Central memory CD4-positive, alpha-beta T cell (primary cell): ENCODE data around the gene MRPL44.
"Not testable (repeated sequence)": the region's sequence is repeated elsewhere in the genome, so short reads cannot be mapped to it uniquely, and the experiment has no call there.

Experiments used
- DNase-seq: peaks from one replicate; pipeline ENCODE4 v3.0.0; 2022

The MRPL44 gene

DNA sequence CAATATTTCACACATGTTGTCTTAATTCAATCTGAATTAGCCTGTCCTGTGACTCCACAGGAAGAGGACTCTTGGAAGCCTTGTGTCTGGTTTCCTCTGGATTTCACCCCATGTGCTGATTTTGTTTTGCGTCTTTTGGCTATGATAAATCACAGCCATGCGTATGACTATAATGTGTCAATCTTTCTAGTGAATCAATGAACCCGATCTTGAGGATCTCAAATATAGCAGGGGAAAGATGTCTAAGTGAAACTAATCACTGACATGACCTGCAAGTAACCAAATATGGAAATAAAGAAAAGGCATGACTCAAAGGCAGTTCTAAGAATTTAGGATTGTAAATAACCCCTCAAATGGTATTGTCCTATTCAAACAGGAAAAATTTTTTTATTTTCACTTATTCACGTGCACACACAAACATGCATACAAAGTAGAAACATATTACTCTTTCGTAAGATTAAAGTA is 20.4 kb upstream of the MRPL44 start:
- no peak for DNase-seq

DNA sequence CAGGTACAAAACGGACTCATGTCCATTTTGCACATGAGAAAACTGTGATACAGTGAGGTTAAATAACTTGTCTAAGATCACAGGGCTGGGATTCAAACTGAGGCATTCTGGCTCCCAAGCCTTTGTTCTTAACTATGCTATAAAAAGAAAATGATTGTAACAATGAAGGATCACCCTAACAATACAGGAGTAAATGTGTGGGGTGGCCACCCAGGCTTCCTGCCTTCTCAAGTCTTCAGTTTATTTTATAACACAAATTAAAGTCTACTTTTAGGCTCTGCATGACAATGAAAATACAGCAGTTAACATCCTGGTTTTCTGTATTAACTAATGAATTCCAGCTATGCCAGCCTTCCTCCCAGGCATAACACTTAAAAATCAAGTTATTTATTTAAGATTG is 19.7 kb upstream of the MRPL44 start:
- DNase-seq, result no peak

DNA sequence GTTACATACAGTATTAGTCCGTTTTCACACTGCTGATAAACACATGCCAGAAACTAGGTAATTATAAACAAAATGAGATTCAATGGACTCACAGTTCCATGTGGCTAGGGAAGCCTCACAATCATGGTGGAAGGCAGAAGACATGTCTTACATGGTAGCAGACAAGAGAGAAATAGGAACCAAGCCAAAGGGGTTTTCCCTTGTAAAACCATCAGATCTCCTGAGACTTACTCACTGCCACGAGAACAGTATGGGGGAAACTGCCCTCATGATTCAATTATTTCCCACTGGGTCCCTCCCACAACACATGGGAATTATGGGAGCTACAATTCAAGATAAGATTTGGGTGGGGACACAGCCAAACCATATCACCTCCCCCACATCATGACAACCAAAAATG is 17.8 kb upstream of the MRPL44 start:
- not testable (repeated sequence) for DNase-seq

DNA sequence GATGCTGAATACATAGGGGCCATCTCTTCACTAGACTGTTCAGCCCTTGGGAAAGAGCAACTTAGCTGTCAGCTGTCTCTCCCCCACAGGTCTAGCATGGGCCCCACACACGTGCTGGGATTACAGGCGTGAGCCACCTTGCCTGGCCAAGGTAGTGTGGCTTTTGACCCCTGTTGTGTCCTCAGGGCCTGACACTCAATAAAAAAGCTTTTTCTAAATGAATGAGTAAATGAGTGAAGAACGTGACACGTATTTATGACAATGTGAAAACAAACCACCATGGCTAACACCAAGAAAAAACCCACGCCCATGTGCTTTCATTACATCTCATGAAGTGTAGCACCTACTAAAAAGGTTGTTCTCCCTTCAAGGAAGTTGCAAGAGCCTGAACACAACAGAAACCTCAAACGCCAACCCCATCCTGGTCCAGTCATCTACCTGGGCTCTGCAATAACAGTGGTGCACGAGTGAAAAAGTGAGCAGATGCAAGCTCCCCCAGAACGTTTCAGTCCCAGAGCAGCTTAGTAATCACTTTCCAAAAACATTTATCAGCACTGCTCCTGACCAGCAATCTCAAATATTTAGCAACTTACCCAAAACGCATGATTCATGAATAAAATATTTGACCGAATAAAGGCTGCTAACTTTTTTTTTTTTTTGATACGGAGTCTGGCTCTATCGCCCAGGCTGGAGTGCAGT is 15.5 kb upstream of the MRPL44 start:
- DNase-seq, result peak; percentile 34

DNA sequence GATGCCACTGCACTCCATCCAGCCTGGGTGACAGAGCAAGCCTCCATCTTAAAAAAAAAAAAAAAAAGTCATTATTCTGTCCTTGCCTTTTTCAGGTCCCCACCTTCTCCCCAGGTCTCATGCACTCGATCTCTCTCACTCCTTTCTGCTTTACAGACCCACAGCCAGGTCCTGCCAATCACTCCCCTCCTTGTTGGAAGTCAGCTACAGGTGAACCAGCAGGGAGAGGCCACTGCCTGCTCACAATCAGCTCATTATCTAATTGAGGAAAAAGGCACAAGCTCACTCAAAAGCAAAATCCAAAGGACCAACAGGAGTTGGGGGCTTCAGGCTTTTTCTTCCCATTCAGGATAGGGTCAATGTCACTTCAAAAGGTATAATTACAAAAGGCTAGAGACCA is 14.1 kb upstream of the MRPL44 start:
- no peak for DNase-seq

DNA sequence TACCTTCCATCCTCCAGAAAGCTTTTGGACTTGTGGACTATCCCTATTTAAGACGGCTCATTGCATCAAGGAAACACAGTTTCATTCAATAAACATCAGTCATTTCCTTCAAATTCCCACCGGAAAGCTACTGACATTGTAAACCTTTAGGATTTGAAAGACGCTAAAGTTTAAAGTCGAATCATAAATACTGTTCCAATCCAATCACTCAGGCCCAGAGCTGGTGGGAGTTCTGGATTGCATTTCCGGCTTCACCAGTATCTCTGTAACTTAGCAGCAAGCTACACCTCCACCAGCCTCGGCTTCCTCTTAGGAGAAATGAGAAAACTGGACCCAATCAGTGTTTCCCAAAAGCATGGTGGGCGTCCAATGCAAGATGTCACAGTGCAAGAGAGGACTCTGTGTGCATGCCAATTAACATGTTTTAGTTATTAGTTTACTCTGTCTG is 13.7 kb upstream of the MRPL44 start:
- DNase-seq, result no peak

DNA sequence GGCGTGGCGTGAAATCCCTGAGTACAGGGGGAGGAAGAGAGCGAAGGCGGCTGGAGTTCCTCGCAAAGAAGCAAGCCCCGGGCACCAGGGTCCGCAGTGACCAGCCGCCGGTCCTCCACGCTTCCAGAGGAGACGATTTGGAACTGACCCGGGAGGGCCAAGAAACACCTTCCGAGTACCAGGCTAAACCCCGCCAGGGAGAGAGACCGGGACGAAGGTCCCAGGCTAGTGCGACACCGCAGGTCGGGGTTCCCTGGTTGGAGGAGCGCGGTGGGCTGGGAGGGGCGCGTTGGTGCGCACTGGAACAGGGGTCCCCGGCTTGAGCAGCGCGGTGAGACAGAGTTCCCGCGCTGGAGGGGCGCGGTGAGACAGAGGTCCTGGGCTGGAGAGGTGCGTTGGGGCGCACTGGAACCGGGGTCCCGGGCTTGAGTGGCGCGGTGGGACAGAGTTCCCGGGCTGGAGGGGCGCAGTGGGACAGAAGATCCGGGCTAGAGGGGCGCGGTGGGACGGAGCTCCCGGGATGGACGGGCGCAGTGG is 13.0 kb upstream of the MRPL44 start:
- no peak for DNase-seq

DNA sequence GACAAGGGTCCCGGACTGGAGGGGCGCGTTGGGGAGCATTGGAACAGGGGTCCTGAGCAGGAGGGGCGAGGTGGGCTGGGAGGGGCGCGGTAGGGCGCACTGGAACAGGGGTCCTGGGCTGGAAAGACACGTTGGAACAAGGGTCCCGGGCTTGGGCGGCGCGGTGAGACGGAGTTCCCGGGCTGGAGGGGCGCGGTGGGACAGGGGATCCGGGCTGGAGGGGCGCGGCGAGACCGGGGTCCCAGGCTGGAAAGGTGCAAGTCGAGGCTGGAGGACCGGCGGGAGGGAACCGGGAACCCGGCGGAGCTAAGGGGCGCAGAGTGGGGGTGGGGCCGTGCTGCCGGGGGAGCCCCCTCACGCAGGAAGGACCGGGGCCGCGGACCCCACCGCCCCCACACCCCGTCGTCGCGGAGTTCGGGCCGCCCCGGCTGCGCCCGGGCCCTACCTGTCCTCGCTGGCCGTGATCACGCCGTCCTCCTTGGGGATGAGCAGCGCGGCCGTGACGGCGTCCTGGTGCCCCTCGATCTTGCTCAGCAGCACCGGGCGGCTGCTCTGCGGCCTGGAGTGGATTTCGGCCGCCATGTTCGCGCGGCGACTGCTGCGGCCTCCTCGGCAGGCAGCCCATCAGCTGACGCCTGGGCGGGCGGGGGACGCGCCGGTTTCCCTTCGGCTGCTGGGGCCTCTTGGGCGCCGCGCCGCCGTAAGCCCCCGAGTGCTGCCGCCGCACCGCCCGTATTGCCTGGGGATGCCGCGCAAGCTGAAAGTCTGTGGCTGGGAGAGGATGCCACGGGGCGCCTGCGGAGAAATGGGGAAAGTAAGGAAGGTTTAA is 12.3 kb upstream of the MRPL44 start, which contains the start of gene WDFY1:
WDFY1 (minus strand) TSS at position 633 of the 829 bp plus-strand sequence; CDS start at position 582, 51 bp downstream.
- DNase-seq, result peak; percentile 72

DNA sequence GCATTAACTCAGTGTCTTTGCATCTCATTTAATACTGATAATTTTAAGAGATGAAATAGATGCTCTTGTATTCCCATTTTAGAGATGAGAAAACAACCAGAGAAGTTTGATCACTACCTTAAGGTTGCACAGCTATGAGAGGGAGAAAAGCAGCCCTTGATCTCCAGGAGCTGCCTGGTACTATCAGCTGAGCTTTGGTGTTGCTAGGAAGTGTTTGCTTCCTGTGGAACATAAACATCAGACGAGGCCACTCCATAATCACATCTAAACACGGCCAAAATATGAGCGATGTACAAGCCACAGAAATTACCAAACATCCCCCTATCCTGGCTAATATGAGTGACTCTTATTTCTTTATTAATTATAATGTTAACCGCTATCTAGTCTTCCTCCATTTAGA is 11.5 kb upstream of the MRPL44 start:
- no peak for DNase-seq

DNA sequence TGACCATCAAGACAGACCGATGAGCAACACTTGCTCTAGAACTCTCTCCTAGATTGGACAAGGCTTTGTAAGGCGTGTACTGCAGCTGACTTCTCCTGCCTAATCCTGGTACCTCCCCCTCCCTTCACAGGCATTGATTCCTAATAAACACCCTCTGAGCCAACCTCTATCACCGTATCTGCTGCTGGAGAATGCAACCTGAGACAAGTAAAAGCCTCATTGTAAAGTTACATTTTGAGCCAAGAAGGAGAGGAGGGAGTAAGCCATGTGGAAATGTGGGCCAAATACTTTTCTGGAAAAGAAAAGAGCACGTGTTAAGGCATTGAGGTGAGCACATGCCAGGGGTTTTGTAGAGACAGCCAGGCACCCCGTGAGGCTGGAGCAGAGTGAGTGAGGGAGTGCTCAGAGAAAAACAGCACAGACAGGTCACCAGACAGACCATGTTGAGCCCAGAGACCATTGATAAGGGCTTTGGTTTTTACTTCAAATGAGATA is 9.5 kb upstream of the MRPL44 start:
- no peak for DNase-seq

DNA sequence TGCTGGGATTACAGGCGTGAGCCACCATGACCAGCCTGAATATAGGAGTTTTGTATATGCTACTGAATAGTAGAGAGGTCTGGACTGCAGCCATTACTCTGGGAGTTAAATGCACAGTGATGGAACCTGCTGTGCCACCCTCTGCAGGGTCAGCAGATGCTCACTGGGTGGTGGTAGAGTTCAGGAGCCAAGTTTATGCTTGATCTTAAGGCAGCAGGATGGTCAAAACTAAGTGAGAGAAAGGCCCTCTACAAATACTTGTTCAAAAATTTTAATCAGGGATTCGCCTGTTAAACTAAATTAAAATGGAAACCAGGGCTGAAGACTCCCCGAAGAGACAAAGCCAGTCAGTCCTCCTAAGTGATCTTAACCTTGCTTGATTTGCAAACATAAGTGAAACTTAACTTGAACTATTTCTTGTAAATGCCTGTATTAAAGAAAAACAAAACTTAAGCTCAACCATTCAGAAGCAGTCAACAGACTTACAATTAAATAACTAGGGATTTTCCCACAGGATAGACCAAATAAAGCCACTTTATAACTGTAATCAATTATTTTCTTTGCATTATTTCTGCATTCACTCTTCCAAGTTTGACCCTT is 7.9 kb upstream of the MRPL44 start:
- DNase-seq, result no peak

DNA sequence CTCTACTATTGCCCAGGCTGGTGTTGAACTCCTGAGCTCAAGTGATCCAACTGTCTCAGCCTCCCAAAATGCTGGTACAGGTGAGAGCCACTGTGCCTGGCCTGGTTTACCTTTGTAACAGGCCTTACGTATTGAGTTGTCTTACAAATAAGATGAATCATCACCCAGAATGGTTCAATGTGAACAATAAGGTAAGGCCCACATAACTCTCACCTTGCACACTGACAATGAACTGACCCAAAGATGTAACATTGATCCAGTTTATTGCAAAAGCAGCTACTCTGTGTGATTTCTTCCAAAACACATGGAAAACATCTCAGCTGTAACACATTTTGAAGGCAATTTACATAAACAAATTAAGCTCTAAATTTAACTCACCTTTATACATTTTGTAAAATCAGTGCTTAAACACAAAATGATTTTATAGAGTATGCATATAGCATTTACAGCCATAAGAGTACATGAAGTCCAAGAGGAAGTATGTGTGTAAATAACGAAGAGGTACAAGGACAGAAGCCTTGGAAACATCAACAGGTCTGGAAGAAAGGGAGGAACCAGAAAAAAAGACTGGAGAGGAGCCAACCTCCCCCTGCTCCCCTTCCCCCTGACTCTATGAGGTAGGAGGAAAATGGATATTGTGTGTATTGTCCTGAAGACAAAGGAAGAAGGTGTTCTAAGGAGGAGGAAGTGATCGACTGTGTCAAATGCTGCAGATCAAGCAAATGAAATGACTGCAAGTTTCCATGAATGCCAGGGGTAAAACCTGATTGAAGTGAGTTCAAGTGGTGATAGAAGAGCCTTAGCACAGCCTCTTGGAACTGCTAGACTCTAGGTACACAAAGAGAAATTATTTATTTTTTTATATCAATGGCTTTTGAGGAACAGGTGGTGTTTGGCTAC is 6.6 kb upstream of the MRPL44 start:
- DNase-seq, result no peak

DNA sequence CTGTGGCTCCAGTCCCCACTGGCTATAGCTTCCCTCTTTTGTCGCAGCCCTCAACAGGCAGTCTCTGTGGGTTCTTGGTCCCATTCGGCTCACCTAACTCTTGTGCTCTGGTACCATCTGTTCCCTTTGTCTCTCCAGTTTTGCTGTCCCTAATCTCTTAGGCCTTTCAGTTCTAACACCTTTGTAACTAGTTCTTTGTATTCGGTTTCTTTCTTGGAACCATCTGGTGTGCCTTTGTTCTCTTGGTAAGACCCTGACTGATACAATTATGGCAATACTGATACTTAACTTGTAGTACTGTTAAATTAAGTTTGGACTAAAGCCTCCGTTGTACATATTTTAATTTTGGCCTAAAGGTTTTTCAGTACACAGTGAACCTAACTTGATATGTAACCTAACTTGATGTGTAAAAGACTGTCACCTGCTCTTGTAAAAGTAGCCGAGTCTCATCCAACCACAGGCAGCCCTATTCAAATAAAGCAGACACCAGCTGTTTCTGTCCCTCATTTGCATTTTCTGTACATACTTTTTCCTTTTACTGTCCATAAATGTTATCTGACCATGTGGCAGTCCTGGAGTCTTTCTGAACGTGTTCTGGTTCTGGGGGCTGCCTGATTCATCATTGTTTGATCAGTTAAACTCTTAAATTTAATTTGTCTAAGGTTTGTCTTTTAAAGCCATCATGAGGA is 4.8 kb upstream of the MRPL44 start:
- no peak for DNase-seq

DNA sequence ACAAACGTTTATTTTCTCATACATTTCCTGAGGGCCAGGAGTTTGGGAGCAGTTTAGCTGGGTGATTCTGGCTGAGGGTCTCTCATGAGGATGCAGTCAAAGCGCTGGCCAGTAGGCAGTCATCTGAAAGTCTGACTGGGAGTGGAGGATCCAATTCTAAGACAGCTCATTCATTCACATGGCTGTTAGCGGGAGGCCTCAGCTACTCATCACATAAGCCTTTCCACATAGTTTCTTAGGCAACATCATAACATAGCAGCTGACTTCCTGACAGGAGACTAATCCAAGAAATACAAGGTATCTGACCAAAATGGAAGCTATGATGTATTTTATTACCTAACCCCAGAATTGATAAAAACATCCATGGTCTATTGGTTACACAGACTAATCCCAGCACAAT is 2.9 kb upstream of the MRPL44 start:
- DNase-seq, result no peak

DNA sequence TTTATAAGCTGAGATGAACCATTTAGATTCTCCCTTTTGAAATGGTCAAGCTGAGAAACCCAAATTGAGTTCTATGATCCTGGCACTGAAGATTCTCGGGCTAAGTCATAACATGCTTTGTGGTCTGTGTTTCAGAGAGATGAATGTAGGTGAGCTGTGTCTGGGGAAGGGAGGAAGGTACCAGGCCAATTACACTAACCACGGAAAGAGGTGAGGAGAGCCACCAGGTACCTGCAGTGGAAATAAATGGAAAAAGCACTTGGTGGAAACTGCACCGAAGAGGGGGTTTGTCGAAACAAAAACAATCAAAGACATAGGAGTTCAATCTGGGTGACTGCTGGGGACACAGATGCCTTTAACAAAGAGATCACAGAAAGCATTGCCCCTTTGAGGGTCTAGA is 963 bp upstream of the MRPL44 start:
- no peak for DNase-seq

DNA sequence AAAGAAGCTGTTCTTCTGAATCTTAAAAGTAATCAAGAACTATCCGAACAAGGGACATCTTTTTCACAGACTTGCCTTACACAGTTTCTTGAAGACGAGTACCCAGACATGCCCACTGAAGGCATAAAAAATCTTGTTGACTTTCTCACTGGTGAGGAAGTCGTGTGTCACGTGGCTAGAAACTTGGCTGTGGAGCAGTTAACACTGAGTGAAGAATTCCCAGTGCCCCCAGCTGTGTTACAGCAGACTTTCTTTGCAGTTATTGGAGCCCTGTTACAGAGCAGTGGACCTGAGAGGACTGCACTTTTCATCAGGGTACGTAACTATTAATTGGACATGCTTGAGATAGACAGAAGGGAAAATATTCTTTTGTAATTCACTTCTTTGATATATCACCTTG is 2.4 kb downstream of the MRPL44 start:
- DNase-seq, result no peak

DNA sequence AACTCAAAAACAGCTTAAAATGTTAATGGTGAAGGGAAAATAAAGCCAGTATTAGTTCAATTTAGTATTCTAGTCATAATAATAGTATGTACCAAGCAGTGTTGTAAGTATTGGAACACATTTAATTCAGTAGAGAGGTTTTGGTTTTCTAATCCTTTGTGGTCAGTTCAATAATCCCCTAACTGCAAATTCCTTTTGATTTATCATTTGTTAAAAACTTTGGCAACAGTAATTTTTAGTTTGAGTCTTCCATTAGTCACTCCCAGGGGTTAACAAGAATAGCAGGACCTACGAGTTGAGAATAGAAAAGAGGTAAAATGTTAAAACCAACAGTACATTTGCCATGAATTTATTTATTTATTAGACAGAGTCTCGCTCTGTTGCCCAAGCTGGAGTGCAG is 10.7 kb downstream of the MRPL44 start:
- DNase-seq, result no peak

DNA sequence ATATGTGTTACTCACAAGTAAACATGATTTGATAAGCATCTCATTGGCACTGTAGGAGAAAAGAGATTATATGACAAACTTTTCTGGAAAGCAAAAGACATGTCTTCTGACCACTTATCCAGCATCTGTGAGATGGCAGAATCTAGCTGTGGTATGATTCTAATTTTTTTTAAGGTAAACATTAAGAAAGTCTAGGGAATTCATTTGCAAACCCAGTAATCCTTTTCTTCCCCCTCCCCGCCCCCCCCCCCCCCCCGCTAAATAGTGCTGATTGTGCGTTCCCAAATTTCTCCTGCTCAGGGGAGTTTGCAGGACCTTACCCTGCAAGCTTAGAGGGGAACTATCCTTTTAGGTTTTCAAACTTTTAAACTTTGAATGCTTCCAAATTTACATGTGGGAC is 12.1 kb downstream of the MRPL44 start:
- DNase-seq, result no peak

DNA sequence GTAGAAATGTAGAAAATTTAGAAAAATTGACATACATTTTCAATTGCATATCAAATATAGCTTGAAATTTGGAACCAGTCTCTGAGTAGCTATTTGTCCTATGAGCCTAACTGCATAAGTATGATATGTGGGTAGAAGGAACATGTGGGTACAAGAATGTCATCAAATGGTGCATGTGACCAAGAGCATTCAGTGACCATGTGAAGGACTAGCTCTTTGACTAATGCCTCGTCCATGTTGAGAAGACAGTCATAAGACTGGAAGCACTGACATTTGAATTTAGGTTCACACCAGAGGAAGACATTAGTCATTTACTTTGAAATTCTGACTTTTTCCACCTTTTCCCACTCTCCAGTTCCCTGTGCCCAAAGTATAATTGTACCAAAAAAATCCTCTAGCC is 12.6 kb downstream of the MRPL44 start:
- no peak for DNase-seq

DNA sequence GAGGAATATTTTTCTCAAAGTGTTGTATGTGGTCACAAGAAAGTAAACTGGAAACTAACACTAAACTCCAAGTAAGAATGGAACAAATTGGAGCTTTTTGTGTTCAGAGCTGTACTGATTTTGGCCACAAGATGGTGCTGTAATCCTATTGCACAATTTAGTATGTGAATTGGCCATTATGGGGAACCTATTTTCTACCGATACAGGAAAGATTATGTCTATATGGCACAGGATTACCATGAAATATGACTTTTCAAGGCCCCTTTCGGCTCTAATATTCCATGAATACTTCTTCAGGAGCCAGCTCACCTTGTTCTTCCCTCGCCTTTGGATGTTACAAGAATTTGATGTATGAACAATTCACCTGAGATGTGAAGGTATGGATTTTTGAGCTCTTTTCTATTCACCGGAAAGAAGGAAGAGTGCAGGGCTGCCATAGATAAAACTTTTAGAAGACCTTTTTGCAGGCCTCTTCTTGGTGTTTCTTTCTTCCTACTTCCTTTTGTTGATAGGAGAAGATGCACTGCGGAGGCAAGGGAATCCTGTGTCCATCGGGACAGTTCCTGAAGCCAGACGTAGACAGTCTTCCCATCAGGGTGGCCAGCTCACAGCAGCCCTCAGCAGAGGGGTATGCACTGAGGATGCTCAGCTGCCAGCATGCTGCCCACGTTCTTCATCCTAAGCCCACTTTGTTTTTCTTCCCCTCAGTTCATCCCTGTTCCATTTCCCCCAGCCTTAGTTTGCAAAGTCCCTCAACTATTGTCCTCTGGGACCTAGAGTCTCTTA is 13.3 kb downstream of the MRPL44 start:
- peak; percentile 35 for DNase-seq

DNA sequence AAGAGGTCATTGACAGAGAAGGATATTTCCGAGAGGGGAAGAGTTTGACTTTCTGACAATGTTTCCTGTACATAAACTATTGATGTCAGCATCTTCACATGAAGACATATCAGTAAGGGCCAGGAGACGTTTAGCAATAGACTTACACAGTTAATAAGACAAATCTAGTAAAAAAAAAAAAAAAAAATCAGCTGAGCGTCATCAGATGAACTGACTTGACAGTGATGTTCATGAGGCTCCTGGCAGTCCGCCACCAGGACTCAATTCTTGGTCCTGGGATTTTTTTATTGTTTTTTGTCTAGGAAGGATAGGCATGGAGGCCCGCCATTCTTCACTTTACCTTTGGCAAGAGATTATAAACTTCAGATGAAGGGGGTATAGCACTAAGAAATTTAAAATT is 14.5 kb downstream of the MRPL44 start:
- DNase-seq, result no peak
